NB4 (cell line): Measurements from ENCODE around the gene SLC5A2.

ENCODE experiments used
- DNase-seq: peaks from one replicate; pipeline ENCODE4 v3.0.0; 2010; ENCODE audit warnings: low read depth
- H3K4me3 ChIP-seq: one replicate; pipeline ENCODE4 v1.5.1; 2011; ENCODE audit warnings: mild to moderate bottlenecking, low read depth, low read length, moderate library complexity
- CTCF ChIP-seq: IDR thresholded peaks from one replicate; pipeline ENCODE4 v1.5.1; 2012; ENCODE audit warnings: low read depth, low read length
- MAX ChIP-seq: IDR thresholded peaks from 2 replicates; pipeline ENCODE4 v1.6.1; 2011; ENCODE audit warnings: low read depth, low read length
- MYC ChIP-seq: IDR thresholded peaks from 2 replicates; pipeline ENCODE4 v1.6.1; 2011; ENCODE audit warnings: low read depth, low read length
- POLR2A ChIP-seq: IDR thresholded peaks from 2 replicates; pipeline ENCODE4 v1.6.1; 2011; ENCODE audit warnings: mild to moderate bottlenecking; ENCODE audit not compliant: insufficient read length; ENCODE audit errors: extremely low read depth

The SLC5A2 gene

GRCh38 chr16:31525113-31525512 lies 42.2 kb downstream of the SLC5A2 start:
- no peak for DNase-seq
- no peak overlapping the region for H3K4me3 ChIP-seq
- TF ChIP-seq CTCF: no peak
- TF ChIP-seq MAX: no peak
- TF ChIP-seq POLR2A: no peak

GRCh38 chr16:31527734-31528274 lies 44.9 kb downstream of the SLC5A2 start, which contains the start of gene AHSP:
Gene AHSP, plus strand, starts transcription at chr16:31527900. Its CDS starts 240 bp downstream, at chr16:31528140.
- no peak for DNase-seq
- TF ChIP-seq MAX (no peak), POLR2A (no peak), CTCF (no peak), MYC (no peak)
- H3K4me3 ChIP-seq: no peak within 1 kb of the TSS

GRCh38 chr16:31528523-31529107 lies 45.7 kb downstream of the SLC5A2 start:
- no peak for DNase-seq
- no peak overlapping the region for H3K4me3 ChIP-seq
- TF ChIP-seq POLR2A (no peak), MYC (no peak)

- no peak overlapping the region for H3K4me3 ChIP-seq
- TF ChIP-seq MYC (no peak), MAX (no peak), CTCF (no peak), POLR2A (no peak)
- no peak for DNase-seq
Observed at GRCh38 chr16:31529108-31529936, 46.4 kb downstream of the SLC5A2 start.

GRCh38 chr16:31529937-31530312 lies 47.0 kb downstream of the SLC5A2 start:
- no peak for DNase-seq
- H3K4me3 ChIP-seq: no peak overlapping the region
- TF ChIP-seq MYC (no peak), MAX (no peak), CTCF (no peak)

- TF ChIP-seq CTCF (no peak), MYC (no peak), POLR2A (no peak), MAX (no peak)
- H3K4me3 ChIP-seq: no peak overlapping the region
- no peak for DNase-seq
Observed at GRCh38 chr16:31530405-31530804, 47.5 kb downstream of the SLC5A2 start.
